Fibroblast of pulmonary artery (primary cell): Measurements from ENCODE around the gene ENPP6.

ENCODE experiments used
- DNase-seq: peaks from one replicate; pipeline ENCODE4 v3.0.0-alpha.2; 2010; ENCODE audit warnings: low read depth
- H3K4me3 ChIP-seq: replicated peaks from 2 replicates; pipeline ENCODE4 v1.5.1; 2011; ENCODE audit warnings: low read depth, mild to moderate bottlenecking, control low read depth, low read length, moderate library complexity
- CTCF ChIP-seq: IDR thresholded peaks from 2 replicates; pipeline ENCODE4 v1.5.1; 2011; ENCODE audit warnings: mild to moderate bottlenecking, control low read depth, low read length, inconsistent platforms; ENCODE audit errors: missing control alignments

ENPP6 gene

GRCh38 chr4:184153781-184154180 is 63.9 kb downstream of the ENPP6 start:
- no peak for DNase-seq
- TF ChIP-seq CTCF: no peak
- no peak overlapping the region for H3K4me3 ChIP-seq

DNA sequence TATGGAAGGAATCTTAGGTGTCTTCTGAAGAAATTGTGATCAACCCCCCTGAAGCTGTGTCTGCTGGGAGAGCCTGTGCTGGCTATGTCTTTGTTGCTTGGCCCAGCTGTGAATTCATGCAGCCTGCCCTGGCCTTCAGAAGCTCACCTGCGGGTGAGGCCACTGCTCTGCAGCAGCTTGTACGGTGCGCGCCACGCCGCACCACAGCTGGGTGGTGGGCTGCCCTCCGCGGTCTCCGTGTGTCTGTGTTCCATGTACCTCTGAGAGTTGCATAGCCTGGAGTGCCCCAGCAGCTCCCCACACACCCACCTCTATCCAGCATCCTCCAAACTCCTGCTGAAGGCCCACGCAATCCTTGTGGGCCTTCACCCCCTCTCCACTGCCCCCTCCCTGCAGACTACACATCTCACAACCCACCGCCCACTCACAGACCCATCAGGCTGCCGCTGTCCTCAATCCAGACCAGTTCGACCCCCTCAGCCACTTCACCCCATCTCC is 65.6 kb downstream of the ENPP6 start:
- DNase-seq: no peak
- H3K4me3 ChIP-seq: no peak overlapping the region
- TF ChIP-seq CTCF: no peak

GRCh38 chr4:184150102-184150839 is 67.4 kb downstream of the ENPP6 start:
- H3K4me3 ChIP-seq: no peak overlapping the region
- no peak for DNase-seq
- no peak for TF ChIP-seq CTCF

- TF ChIP-seq CTCF: no peak
- no peak overlapping the region for H3K4me3 ChIP-seq
- DNase-seq: no peak
Measured at GRCh38 chr4:184148738-184149637, 68.7 kb downstream of the ENPP6 start.

- DNase-seq: no peak
- no peak for TF ChIP-seq CTCF
- no peak overlapping the region for H3K4me3 ChIP-seq
Measured at GRCh38 chr4:184147858-184148737, 69.6 kb downstream of the ENPP6 start.

DNA sequence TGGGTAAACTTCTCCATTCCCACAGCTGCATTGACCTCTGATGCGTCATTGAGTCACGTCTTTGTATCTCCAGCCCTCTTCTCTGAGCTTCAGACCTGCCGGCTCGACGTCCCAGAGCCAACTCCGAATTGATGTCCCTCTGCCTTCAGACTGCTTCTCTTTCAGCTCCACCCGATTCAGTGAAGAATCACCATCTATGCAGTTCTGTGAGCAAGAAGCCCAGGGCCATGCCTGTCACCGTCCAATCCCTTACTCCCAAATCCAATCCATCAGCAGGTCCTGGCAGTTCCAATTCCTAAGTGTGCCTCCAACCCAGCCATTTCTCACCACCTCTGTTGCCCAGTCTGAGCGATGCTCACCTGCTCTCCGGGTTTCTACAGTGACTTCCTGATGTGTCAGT is 70.7 kb downstream of the ENPP6 start:
- no peak overlapping the region for H3K4me3 ChIP-seq
- DNase-seq: no peak
- no peak for TF ChIP-seq CTCF
